Thoracic aorta endothelial cell (primary cell): ENCODE results near the gene SLC35G6. TPM values are rescaled to one million over a fixed set of nuclear protein-coding genes. Genes with fewer than 3 reads are reported as not detected.

ENCODE experiments used
- total RNA-seq: library from RNA; depleted of rRNA; stranded (reverse); fragments of >200 nt; gene quantifications from 2 replicates; pipeline ENCODE4 v1.2.3, GENCODE V29; 2012

SLC35G6 gene
- total RNA-seq: not detected in 2 replicates

DNA sequence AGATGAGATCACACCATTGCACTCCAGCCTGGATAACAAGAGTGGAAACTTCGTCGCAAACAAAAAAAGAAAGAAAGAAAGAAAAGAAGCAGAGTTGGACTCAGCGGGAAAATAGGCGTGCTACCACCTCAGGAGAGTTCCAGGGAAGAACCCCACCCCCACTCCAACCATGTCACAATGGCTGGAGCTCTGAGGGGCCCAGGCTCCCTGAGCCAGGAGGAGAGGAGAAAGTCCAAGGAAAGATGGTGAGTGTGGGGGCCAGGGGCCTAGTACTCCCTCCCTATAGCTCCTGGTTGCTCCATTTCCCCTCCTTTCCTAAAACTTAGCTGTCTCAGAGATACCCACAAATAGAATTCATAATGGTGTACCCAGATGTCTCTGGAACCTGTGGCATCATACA lies at the start of gene SLC35G6:
SLC35G6 (plus strand) TSS at position 172 of the 400 bp plus-strand sequence; CDS start at position 243, 71 bp downstream.

DNA sequence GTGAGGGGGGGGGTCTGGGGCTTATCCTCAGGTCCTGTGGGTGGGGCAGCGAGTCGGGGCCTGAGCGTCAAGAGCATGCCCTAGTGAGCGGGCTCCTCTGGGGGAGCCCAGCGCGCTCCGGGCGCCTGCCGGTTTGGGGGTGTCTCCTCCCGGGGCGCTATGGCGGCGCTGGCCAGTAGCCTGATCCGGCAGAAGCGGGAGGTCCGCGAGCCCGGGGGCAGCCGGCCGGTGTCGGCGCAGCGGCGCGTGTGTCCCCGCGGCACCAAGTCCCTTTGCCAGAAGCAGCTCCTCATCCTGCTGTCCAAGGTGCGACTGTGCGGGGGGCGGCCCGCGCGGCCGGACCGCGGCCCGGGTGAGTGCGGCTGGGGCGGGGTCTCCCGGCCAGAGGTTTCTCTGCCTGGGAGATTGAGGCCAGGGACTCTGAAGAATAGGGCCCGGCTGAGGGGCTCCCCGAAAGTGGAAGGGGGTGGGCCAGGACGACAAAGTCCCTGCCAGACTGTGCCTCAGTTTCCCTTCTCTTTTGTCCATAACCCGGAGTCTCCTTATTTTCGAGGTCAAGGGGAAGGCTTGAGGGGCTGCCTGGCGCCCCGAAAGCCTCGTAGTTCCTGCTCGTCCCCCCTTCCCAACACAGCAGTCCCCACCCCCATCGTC lies 41.7 kb upstream of the SLC35G6 start, which contains the start of gene FGF11:
FGF11 (plus strand) TSS at position 51 of the 651 bp plus-strand sequence; CDS start at position 160, 109 bp downstream.

DNA sequence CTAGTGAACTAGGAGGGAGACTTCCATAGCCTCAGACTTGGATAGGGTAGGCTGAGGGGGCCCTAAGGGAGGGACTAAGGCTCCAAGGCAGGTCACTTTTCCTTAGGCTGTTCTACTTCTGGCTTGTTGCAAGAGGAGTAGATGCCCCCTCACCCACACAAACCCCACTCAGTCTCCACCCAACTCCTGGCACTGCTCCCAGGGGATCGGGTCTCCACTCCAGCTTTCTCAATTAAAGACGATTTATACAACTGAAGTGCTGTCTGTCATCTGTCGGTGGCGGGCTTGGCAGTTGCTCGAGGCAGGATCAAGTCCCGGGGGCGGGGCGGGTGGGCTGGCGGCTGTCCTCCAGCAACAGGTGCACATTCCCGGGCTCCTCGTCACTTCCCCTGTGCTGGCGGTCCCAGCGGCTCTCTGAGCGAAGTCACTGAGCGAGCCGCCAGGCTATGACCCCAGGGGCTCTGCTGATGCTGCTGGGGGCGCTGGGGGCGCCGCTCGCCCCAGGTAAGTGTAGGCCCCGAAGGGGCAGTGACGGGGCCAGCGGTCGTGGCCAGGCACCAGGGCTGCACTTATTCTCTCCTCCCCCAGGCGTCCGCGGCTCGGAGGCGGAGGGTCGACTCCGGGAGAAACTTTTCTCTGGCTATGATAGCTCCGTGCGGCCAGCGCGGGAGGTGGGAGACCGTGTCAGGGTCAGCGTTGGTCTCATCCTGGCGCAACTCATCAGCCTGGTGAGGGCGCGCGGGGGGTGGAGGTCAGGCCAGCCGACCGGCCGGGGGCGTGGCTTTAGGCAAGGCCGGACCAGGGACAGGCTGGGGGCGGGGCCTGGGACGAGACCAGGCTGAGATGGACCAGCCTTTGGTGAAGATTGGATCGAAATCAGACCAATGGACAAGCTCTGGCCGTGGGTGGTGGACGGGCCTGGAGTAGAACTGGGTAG lies 36.3 kb upstream of the SLC35G6 start, which contains the start of gene CHRNB1:
CHRNB1 (plus strand) TSS at position 380 of the 937 bp plus-strand sequence; CDS start at position 447, 67 bp downstream.

DNA sequence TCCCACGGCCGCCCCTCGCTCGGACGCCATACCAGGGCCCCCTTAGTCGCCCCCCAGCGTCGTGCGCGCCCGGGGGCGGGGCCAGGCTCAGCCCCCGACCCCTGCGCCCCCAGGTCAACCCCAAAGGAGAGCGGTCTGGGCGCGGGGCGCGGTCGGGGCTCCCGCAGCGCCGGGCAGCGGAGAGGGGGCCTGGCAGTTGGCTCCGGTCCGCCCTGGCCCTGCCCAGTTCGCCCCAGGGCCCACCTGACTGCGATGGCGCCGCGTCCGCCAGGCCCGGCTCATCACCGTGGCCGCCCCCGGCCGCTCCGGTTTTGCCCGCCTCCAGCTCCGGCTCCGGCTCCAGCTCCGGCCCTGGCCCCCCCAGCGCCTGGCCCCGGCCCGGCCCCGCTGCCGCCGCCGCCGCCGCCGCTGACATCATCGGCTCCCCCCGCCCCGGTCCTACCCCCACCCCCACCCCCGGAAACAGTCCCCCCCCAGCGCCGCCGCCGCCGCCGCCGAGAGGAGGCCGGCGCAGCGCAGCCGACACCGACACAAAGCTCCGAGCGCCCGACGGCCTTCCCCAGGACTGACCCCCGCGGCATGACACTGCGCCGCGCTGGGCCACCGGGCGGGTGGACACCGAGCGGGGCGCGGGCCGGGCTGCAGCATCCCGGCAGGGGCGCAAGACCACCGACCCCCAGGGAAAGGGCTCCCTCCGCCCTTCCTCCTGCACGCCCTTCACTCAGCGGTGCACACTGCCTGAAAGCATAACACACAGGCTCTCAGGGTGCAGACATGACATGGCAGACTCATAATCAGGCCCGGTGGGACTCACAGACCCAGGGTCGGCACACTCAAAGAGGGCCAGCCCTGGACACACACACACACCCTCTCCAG lies 1.8 kb upstream of the SLC35G6 start, which contains the start of gene ZBTB4:
ZBTB4 (minus strand) TSS at position 419 of the 876 bp plus-strand sequence. CDS start 12,830 bp downstream, outside the sequence.

DNA sequence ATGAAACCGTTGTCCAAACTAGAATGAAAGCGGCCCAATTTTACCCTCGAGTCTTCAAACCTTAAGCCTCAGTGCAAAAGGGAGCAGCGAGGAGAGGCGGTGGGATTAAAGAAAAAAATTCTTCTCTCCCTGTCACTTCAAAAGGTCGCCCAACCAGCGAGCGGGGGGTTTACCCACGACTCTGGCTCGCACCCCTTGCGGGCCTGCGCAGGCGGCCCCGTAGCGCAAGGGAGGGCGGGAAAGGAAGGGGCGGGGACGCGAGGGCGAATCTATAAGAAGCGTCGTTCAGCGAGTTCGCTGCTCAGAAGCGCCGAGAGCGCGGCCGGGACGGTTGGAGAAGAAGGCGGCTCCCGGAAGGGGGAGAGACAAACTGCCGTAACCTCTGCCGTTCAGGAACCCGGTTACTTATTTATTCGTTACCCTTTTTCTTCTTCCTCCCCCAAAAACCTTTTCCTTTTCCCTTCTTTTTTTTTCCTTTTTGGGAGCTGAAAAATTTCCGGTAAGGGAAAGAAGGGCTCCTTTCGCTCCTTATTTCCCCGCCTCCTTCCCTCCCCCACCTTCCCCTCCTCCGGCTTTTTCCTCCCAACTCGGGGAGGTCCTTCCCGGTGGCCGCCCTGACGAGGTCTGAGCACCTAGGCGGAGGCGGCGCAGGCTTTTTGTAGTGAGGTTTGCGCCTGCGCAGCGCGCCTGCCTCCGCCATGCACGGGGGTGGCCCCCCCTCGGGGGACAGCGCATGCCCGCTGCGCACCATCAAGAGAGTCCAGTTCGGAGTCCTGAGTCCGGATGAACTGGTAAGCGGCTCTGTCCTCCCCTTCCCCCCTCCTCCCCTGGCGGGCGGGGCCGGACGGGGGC lies 3.0 kb downstream of the SLC35G6 start, which contains the start of gene POLR2A:
POLR2A (plus strand) TSS at position 300 of the 852 bp plus-strand sequence.

Other genes with a start within 250 kb of the SLC35G6 start
- gene DVL2, start 246.9 kb upstream of the SLC35G6 start, total RNA-seq: 39.8 and 51.8 TPM in 2 replicates
- 38.1 and 38.3 TPM in 2 replicates for gene PHF23, start 242.0 kb upstream of the SLC35G6 start, total RNA-seq
- gene GABARAP, start 239.0 kb upstream of the SLC35G6 start, total RNA-seq: 206 and 343 TPM in 2 replicates
- 33.8 and 45.2 TPM in 2 replicates for gene CTDNEP1, start 229.7 kb upstream of the SLC35G6 start, total RNA-seq
- gene ELP5, start 229.2 kb upstream of the SLC35G6 start, total RNA-seq: 32.0 and 36.4 TPM in 2 replicates
- gene CLDN7, start 219.0 kb upstream of the SLC35G6 start, total RNA-seq: 19.0 and 22.7 TPM in 2 replicates
- under 0.01 and 0.14 TPM in 2 replicates for gene SLC2A4, start 199.7 kb upstream of the SLC35G6 start, total RNA-seq
- 0.13 and 0.14 TPM in 2 replicates for gene YBX2, start 186.8 kb upstream of the SLC35G6 start, total RNA-seq
- gene EIF5A, start 173.8 kb upstream of the SLC35G6 start, total RNA-seq: 863 and 945 TPM in 2 replicates
- 44.3 and 44.5 TPM in 2 replicates for gene GPS2, start 166.1 kb upstream of the SLC35G6 start, total RNA-seq
- gene NEURL4, start 152.1 kb upstream of the SLC35G6 start, total RNA-seq: 17.3 and 23.5 TPM in 2 replicates
- not detected in 2 replicates for gene ACAP1, start 144.9 kb upstream of the SLC35G6 start, total RNA-seq
- gene KCTD11, start 129.3 kb upstream of the SLC35G6 start, total RNA-seq: 2.1 and 2.6 TPM in 2 replicates
- not detected in 2 replicates for gene TMEM95, start 126.3 kb upstream of the SLC35G6 start, total RNA-seq
- gene TNK1, start 100.4 kb upstream of the SLC35G6 start, total RNA-seq: 0.27 and 0.29 TPM in 2 replicates
- 19.5 and 22.2 TPM in 2 replicates for gene PLSCR3, start 86.9 kb upstream of the SLC35G6 start, total RNA-seq
- gene TMEM256, start 77.3 kb upstream of the SLC35G6 start, total RNA-seq: 49.5 and 65.8 TPM in 2 replicates
- 4.5 and 7.3 TPM in 2 replicates for gene NLGN2, start 73.6 kb upstream of the SLC35G6 start, total RNA-seq
- not detected in 2 replicates for gene SPEM1, start 61.1 kb upstream of the SLC35G6 start, total RNA-seq
- not detected in 2 replicates for gene SPEM2, start 55.8 kb upstream of the SLC35G6 start, total RNA-seq
- not detected in 2 replicates for gene SPEM3, start 52.6 kb upstream of the SLC35G6 start, total RNA-seq
- 4.7 and 5.5 TPM in 2 replicates for gene TMEM102, start 46.0 kb upstream of the SLC35G6 start, total RNA-seq
- gene FGF11, start 41.9 kb upstream of the SLC35G6 start, total RNA-seq: 0.22 and 0.27 TPM in 2 replicates
- 4.4 and 4.8 TPM in 2 replicates for gene CHRNB1, start 36.4 kb upstream of the SLC35G6 start, total RNA-seq
- 17.6 and 23.3 TPM in 2 replicates for gene ZBTB4, start 1.8 kb upstream of the SLC35G6 start, total RNA-seq
- gene POLR2A, start 2.9 kb downstream of the SLC35G6 start, total RNA-seq: 110 and 117 TPM in 2 replicates
- 12.5 and 12.6 TPM in 2 replicates for gene TNFSF12, start 67.6 kb downstream of the SLC35G6 start, total RNA-seq
- gene TNFSF13, start 77.3 kb downstream of the SLC35G6 start, total RNA-seq: 2.7 and 3.1 TPM in 2 replicates
- gene SENP3, start 80.5 kb downstream of the SLC35G6 start, total RNA-seq: 66.1 and 78.8 TPM in 2 replicates
- 5.5 and 5.8 TPM in 2 replicates for gene CD68, start 98.2 kb downstream of the SLC35G6 start, total RNA-seq
- gene MPDU1, start 102.4 kb downstream of the SLC35G6 start, total RNA-seq: 103 and 144 TPM in 2 replicates
- gene SOX15, start 108.6 kb downstream of the SLC35G6 start, total RNA-seq: not detected in 2 replicates
- 30.5 and 33.8 TPM in 2 replicates for gene FXR2, start 133.5 kb downstream of the SLC35G6 start, total RNA-seq
- 21.8 and 24.5 TPM in 2 replicates for gene SAT2, start 146.4 kb downstream of the SLC35G6 start, total RNA-seq
- gene SHBG, start 148.7 kb downstream of the SLC35G6 start, total RNA-seq: not detected in 2 replicates
- not detected in 2 replicates for gene ATP1B2, start 169.5 kb downstream of the SLC35G6 start, total RNA-seq
- gene TP53, start 206.0 kb downstream of the SLC35G6 start, total RNA-seq: 84.7 and 89.0 TPM in 2 replicates
- 14.0 and 18.1 TPM in 2 replicates for gene WRAP53, start 207.0 kb downstream of the SLC35G6 start, total RNA-seq
- 0.36 and 0.53 TPM in 2 replicates for gene EFNB3, start 223.8 kb downstream of the SLC35G6 start, total RNA-seq
- gene DNAH2, start 236.3 kb downstream of the SLC35G6 start, total RNA-seq: 0.36 TPM in 1 of 2 replicates, not detected in the other